HG03095 (cell line): Measurements from ENCODE around the gene NELL1.

Experiments used
- ATAC-seq: cut with Tn5 transposase; IDR thresholded peaks from one replicate; pipeline ENCODE4 v1.9.1; 2021; ENCODE audit warnings: moderate library complexity; ENCODE audit not compliant: unreplicated experiment

Gene NELL1

DNA sequence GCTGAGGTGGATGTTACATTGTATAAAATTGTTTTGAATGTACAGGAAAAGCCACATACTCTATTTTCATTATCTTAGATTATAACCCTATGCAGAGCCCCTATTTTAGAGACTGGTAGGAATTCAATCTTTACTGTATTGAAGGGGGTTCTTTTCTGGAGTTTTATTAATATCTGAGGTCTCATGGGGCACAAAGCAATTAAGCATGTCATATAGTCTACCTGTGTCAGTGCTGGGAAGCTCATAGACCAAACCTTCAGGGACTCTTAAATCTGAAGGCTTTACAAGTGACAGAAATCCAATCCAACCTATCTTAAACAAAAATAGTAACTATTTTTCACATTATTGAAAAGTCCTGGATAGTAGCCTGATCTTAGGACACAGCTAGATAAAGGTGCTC, 733.7 kb downstream of the NELL1 start:
- no peak for ATAC-seq

DNA sequence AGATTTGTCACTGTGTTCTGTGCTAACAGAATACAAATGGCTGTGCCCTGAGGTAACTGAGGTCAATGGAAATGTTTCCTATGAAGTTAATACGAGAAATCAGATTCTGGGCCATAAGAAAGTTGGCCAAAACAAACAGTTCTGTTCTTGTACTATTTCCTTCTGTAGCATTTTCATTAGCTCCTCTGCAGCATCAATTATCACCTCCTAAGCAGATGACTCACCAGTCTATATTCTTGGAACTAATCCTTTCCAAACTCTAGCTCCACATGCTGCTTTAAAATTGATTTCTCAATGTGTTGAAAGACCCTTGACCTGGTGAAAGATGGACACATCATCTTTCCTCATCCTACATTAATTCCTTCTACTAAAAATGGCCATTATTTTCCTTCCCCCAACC, 736.0 kb downstream of the NELL1 start:
- ATAC-seq, result no peak

DNA sequence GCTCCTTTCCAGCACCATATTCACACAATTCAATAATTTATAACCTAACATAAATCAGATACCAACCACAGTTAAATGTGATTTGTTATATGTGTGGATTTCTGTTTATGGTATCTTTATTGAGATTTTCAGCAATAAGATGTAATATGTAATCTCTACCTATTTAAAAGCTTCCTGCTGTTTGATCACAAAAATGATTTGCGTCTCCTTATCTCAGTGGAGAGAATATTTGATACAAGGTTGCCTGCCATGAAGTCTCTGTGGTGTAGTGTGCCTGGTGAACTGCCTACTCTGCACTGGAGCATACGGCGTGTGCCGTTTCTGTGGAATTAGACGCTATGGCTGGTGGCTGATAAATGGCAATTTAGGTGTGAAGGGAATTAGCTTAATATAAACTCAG, 741.1 kb downstream of the NELL1 start:
- no peak for ATAC-seq

DNA sequence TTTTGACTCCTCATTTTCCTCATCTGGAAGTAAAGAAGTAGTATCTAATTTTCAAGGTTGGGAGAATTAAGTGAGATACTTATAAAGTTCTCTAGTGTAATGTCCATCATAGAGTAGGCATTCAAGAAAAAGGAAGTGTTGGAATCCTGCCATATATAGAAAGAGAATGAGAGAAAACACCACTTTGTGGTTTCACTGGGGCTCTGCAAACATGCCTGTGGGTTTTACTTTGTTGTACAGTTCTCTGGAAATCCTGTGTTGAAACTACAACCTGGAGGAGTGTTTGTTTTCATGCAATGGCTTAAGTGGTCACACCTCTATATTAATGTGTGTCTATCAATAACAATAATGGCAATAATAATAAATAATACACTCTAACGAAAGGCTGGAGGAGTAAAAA, 741.7 kb downstream of the NELL1 start:
- no peak for ATAC-seq

DNA sequence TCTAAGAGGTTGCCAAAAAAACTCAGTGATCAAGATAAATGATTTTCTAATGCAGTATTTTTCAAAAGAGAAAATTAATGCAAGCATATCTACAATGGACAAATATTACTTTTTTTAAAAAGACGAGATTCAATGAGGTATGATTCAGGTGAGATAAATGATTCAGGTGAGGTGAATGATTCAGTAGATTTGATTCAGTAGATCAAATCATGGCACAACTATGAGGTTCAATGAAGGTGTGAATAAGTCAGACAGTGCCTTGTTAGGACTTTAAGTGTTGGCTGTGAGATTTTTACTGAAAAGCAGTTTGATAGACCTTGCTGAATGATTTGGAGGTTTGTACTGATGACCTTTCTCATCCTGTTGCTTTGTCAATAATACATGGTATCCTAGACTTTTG, 742.2 kb downstream of the NELL1 start:
- no peak for ATAC-seq

DNA sequence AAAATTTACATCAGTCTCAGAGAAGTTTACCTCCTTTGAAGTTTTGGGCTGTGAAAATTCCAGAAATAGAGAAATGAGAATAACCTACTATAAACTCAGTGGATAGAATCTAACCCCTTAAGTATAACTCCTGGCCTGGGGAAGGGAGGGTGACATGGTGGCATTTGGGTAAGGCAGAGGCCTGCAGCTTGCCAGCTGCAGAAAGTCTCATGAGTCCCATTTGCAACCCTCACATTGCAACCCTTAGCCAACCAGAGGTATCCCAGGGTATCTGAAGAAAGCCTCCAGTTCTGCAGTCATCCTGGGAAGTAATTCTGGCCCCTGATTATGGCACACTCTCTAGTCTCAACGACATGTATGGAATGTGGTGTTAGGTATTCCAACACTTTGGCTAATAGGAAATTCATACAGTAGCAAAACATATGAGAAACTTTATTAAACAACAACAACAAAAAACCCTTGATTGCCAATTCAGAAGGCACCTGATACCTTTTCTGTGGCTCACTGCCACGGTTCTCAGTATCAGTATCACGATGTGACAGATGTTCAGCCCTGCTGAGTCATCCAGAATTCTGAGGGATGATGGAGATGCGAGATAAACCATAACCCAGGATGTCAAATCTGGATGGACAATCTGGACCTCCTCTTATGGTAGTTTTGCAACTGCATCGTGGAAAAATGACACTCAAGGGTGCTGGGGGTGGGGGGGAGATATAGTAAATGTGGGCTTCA, 743.4 kb downstream of the NELL1 start:
- no peak for ATAC-seq

DNA sequence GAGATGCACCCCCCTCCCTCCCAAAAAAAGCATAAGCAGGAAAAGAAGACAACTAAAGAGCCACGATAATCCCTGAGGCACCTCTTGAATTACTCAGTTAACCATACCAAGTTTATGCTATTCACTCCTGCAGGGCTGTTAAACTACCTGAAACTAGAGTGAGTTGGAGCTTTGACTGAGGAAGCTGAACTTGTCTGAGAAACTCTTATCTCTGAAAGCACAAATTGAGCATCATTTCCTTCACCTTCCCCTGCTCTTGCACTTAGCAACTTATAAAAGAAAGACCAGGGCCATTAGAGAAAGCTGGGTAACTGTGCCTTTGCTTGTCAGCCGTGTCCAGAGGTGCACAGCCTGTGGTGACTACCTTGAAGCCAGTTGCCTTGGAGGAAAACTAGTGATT, 745.6 kb downstream of the NELL1 start:
- no peak for ATAC-seq

DNA sequence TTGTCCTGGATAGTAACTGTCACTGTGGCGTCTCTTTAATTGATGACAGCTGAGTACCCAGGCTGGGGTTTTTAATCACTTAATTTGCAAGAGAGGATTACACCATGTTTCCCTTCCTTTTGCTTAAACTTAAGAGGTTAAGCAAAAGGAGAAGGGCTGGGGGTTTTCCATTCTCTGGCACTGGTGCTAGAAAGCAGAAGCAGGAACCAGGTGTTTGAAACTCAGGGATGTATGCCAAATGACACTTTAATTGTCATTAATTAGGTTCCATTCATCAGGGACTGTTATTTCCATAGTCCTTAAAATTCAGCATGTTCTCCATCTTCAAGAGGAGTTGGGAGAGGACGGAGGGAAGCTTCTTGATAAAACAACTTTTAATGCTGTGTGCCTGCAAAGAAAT, 746.2 kb downstream of the NELL1 start:
- no peak for ATAC-seq

DNA sequence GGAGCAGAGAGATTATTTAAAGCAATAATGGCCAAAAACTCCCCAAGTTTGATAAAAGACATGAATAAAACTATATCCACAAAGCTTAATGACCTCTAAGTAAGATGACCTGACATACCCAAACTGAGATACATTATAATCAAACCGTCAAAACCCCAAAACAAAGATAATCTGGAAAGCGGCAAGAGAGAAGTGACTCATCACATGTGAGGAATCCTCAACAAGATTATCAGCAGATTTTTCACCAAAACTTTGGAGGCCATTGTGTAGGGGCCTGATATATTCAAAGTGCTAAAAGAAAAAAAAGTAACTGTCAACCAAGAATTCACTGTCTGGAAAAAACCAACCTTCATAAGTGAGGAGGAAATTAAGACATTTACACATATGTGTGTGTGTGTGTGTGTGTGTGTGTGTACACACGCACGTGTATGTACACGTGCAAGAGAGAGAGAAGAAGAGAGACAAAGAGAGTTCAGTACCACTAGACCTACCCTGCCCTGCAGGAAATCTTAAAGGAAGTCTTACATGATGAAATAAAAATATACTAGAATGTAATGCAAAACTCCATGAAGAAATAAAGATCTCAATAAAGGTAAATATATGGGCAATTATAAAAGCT, 752.4 kb downstream of the NELL1 start:
- no peak for ATAC-seq

DNA sequence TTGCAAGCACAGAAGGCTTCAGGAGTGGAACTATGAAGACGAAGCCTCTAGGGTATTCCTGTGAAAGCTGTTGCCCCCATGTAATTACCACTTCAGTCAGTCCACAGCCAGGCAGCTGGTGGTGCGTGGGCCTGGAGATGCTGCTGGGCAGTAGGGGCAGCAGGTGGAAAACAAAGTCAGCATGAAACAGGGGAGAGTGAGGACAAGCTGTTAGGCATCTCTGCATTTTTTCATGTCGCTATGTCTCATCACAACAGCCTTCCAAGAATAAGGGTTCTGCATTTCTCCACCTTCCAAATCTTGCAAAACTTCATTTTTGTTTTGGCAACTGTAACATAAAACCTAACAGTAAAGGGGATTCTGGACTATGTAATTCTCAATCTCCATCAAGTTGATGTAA, 757.5 kb downstream of the NELL1 start:
- no peak for ATAC-seq

DNA sequence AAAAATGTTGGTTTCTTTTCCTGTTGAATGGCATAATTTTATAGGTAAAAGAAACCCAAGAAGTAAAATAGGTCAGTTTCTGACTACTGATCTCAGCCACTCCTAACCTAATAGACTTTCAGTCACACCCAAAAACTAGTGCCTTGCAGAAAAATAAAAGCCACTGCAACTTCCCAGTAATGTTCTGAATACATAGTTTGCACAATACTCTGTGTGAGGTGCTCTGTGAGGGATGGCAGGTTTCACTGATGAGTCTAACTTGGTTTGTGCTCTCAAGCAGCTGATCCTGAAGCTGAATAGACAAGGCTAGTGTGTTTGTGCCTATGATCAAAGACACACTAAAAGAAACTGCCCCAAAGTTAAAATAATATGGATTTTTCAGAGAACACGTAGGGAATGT, 758.3 kb downstream of the NELL1 start:
- no peak for ATAC-seq

DNA sequence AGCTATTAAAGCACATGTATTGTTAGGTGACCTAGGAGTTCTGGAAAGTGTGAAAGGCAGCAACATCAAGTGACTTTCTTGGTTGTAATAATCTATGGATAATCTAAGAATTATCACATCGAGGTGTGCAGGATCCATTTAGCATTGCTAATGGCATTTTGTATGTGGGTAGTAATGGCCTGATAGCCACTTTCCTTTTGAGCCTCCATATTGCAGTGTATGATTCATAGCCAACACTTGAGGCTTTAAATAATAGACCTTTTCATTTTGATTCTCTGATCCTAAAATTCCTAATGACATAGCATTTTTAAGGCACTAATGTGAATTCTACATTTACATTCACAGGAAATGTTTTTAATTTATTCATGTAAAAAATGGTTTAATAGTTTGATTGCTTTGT, 759.4 kb downstream of the NELL1 start:
- no peak for ATAC-seq

DNA sequence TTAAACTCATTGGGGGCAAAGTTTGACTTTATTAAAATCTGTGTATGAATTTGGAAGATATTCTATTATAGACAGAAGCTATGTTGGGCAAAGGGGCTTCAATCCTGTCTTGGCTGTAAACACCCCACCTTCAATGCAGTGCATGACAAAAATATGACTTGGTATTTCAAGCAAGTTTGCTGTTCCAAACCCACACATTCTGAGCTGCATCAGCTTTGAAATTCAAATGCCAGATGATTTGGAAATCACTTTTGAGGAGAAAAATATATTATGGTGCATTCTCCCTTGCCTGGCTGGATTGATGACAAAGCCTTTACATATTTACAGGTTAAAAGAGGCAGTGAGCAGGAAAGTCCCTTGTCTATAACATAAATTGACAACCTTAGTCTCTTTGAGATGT, 760.0 kb downstream of the NELL1 start:
- no peak for ATAC-seq

DNA sequence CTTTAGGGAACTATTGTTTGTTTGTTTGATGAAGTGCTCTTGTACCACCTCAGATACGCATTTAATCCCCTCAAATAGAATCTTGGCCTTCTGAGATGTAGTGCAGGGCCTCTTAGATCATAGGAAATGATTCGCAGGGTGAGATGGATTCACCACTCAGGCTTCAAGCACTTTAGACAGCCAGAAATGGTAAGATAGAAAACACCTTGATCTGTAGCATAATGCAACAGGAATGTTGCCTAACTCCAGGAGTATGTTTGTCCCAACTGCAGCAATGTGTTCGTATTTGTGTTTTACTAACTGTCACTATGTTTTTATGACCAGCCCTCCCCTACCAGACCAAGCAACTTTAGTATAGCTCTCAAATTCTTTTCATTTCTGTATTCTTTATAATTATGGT, 761.2 kb downstream of the NELL1 start:
- ATAC-seq, result no peak

DNA sequence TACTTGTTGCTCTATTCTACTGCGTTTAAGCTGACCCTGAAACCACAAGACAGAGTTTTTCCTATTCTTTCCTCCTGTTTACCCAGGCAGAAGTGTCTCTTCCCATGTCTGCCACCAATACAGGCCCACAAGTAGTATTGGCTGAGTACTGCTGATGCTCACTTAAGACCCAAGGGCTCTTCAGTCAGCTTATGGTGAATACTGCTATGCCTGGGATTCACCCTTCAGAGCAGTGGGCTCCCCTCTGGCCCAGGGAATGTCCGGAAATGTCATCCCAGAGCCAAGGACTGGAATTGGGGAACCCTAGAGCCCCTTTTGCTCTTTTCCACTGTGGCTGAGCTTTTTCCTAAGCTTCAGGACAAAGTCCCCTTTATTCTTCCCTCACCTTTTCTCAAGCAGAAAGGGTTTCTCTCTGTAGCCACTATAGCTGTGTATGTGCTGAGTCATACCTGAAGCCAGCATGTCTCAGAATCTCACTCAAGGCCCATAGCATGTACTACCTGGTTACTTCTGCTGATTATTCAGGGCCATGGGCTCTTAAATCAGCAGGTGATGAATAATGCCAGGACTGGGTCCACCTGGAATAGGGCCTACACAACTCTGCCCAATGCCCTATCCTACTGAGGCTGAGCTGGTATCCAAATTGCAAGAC, 777.7 kb downstream of the NELL1 start:
- ATAC-seq, result no peak

DNA sequence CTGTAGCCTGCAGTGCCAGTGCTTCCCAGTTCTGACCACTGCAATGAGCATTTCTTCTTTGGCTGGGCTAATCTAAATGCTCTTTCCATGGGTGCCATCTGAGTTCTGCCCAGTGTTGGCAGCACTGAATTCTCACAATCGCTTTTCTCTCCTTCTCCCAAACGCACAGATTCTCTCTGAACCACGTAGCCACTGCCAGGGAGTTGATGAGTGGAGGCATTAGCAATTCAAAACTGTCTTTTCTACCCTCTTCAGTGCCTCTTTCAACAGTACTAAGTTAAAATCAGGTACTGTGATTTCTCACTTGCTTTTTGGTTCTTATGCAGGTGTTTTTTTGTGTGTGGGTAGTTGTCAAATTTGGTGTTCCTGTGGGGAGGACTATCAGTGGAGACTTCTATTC, 778.5 kb downstream of the NELL1 start:
- ATAC-seq, result no peak

DNA sequence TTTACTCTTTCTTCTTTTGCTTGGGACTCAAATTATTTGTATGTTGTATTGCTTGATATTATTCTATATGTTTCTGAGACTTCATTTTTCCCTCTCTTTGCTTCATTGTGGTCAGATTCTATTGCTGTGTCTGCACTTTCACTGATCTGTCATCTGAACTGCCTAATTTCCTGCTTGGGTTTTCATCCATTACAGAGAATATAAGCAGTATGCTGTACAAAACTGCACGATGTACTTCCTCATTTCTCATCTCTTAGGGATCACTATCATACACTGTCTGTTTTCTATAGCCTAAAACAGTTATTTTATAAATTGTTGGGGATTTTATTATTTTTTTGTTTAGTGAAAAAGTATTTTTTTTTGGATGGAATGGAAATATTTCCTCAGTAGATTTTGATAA, 786.8 kb downstream of the NELL1 start:
- no peak for ATAC-seq

DNA sequence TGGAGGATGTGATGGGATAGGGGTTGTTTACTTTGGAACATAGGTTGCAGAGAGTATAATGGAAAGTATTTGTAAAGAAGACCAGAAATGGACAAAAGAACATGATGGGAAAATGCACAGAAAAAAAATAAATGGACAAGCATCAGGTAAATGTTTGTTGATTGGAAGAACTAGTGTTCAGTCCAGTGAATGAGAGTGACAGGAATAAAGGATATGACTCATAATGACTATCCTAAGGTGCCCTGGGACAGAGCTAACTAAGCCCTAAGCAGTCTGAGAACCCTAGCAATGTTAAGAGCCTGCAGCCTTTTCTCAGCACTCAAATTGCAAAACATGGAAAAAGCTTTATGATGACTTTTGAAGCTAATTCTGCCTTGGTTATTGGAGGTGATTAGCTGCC, 790.7 kb downstream of the NELL1 start:
- ATAC-seq, result no peak

DNA sequence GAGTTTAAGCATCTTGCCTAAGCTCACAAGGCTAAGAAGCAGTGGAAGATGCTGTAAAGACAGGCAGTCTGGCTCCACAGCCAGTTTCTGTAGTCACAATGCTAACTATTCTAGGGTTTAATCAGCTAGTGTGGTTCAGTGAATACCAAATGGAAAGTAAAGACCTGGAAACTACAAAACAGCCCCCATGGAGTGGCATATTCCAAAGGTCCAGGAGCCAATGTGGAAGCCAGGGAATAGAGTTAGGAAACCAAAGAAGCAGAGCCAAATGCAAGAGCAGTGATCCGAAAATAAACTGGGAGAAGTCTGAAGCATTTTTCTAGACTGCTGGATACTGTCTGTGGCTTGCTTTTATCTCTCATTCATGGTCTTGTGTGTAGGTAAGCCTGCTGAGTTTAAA, 792.3 kb downstream of the NELL1 start:
- ATAC-seq, result no peak

DNA sequence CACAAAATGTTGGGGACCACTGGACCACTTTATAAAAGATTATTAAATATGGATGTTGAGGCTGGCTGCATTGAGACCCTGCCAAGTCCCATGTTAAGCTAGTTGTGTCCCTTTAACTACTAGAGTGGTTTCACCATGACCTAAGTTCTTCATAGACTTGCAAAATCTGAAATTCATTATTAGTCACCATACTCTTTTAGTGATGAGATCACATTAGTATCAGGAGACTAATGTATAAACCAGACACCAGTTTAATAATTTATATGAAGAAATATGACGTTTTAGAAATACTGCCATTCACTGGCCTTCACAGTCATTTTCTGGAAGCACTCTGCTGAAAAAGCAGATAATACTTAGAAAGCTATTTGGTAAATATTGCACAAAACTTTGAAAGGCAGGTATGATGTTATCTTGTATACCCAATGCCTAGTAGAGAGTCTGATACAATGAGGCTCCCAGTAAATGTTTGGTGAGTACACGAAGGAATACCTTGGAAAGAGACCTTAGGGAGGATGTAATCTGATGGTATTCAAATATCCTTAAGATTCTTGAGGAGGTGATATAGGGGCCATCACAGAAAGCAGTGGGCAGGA, 795.3 kb downstream of the NELL1 start:
- no peak for ATAC-seq

DNA sequence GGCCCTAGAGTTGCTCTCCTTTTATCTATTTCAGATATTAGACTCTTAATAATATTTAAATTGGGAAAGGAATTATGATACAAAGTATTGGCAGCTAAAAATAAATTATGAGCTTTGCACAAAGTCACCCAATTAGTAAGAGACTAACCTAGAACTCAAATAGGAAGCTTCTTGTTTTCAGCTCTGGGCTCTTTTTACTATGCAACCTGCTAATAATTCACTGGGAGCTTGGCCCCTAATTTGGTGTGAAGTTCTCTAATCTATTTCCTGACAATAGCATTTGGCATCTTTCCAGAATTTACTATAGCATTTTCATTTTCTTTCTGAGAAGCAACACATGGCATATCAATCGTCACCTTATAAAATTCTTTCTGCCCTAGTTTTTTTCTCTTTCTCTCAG, 795.8 kb downstream of the NELL1 start:
- ATAC-seq, result no peak

DNA sequence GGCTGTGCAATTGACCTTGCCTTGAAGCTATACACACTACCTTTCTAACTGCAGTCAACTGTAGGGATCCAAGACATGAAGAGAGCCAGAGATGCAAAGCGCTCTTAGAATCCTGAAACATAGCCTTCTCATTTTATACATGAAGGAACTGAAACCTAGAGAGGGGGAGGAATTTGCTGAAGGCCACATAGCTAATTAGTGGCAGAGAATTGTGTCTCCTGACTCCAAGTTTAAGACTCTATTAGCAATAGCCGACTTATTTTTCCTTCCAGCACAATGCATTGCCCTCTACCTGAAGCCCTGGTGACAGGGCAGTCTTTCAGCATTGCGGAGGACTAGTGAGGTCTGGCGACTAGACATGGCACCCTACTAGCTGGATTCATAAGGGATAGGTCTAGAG, 796.5 kb downstream of the NELL1 start:
- no peak for ATAC-seq
